Activated T-helper 1 cell treated with anti-CD3 and anti-CD28 coated beads, Interleukin-2, amount 50 U/mL, for 16 hours (primary cell): ENCODE measurements around the gene PLCB1.

Experiments used
- DNase-seq, 2 donors: peaks; one replicate each; pipeline ENCODE4 v3.0.0-alpha.2; 2020; ENCODE audit warnings: low read depth in 1 of 2, low spot score in 1 of 2

The PLCB1 gene

DNA sequence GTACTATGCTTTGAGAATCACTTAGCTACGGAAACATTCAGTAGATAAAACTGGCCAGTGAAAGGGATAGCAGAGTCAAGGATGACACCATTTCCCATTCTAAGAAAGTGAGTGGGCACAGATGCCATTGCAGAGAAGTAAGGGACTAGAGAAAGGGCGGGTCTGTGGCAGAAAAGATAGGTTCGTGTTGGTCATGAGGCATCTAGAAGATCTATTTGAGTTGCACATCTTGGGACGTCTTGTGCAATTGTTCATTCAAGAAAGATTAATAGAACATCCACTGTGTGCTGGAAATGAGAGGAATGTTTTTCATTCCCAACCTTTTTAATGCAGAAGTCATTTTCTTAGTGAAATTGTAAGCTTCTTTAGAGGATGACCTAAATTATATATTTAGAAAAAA is 161.7 kb downstream of the PLCB1 start:
- DNase-seq: no peak

DNA sequence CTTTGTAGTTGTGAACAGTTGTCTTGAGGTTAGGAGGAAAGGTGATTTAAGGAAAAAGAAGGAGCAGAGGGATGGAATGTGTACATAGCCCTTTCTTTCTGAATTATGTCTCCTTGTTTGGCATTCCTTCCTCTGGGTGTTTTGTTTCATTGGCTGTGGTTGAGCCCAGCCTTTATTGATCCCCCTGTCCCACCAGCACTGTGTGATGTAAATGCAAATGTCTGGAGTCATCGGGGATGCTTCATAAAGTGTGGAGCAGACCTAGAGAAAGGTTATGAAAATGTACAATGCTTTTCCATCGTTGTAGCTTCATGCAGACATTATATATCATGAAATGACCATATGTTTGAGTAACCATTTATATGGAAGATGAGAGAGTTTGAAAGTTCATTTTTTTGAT is 164.5 kb downstream of the PLCB1 start:
- DNase-seq: no peak

DNA sequence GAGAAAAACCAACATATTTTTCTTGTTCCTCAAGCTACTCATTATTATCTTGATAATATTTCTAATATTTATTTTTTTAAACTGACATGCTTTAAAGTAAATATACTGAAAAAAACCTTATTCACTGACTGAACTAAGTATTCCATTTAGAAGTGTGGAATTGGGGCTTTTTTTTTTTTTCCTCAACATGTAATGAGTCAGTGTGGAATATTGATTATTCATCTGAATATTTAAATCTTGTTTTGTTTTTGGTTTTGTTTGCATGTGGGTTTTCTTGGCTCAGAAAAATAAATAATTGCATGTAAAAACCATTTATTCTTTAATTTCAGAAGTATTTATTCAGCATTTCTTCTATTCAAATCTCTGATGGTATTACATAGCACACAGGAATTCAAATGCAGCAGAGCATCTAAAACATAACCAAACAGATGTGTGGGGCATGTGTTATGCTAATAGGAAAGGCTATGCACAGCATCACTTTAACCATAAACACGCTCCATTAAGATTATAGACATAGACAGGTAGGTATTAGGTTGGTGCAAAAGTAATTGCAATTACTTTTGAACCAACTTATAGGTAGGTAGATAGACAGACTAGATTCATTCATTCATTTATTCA is 166.5 kb downstream of the PLCB1 start:
- DNase-seq: no peak

DNA sequence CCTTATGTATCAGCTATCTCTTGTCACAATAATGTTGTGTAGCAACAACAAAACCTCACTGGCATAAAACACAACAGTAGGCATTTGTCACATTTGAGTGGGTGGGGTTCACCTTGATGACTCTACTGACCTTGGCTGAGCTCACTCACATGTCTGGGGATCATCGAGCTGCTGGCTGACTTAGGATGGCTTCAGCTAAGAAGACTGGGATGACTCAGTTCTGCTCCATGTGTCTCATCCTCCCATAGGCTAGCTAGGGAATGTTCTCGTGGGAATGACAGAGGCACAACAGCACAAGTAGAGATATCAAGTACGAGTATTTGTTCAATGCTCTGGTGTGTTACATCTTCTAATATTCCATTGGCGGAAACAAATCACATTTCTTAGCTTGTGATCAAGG is 167.9 kb downstream of the PLCB1 start:
- DNase-seq: no peak

- no peak for DNase-seq
Observed at GRCh38 chr20:8301655-8302054, 169.6 kb downstream of the PLCB1 start.

- DNase-seq: no peak
Observed at GRCh38 chr20:8303651-8304050, 171.6 kb downstream of the PLCB1 start.

DNA sequence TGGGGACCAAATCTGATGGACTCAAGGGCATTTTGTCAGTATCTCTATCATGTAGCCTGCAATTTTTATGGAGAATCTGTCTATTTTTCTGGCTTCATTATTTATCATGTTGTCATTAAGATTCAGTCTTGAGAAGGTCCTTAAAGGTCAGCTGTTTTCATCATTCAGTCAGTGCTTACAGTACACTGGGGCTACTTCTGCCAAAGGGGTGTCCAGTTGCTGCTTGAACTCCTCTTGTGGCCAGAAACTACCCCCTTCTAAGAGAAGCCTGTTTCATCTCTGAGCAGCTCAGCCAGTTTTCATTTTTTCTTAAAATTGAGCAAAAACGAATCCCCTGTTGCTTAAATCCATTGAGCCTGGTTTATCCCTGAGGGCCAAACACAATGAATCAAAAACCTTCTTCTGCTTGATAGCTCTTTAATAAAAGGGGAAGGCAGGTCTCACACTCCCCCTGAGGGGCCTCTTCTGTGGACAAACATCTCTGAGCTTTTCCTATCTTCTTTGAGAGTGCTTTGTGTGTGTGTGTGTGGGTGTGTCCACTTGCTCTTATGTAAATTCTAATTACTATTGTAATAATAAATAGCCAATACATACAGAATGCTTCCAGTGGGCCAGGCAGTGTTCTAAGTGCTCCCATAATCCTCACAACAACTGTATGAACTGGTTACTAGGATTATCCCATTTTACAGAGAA is 172.2 kb downstream of the PLCB1 start:
- DNase-seq: no peak

DNA sequence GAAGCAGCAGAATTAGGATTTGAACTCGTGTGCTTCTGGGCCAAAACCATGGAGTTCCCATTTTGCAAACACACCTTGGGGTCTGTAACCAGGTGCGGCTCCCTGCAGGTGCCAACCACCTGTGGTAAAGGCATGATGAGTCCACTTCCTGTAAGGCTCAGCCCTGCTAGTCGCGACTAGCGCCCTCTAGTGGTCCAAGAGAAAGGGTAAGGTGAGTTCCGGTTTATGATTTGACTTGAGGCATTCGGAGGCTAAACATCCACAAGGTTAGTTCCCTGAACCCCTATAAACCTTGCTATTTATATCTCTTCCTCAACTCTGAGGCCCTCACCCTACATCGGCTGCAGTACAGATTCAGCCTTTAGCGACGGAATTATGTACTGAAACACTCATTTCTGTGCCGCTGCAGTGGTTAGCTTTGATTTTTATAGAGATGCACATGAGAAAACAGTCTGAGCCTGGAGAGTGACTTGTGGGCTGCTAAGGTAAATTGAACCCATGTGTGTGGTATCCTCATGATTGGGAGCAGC is 173.4 kb downstream of the PLCB1 start:
- peak; percentile 47 to 50 for DNase-seq

DNA sequence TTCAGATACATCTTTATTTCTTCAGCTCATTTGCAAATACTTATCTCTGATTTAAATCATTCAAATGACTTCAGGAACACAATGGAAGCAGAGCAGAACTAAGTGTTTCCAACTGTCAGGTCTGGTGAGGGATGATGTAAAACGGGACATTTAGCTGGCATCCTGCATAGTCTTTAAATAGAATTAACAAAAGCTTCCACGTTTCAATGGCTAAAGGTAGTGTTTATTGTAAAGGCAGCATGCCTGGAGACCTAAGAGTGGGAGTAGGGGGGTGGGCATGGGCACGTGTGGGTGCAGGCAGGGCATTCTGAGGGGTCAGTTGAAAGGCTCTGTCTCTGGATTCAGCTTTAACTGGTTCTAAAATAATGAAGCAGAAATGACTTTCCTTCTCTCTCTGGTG is 174.9 kb downstream of the PLCB1 start:
- no peak for DNase-seq

GRCh38 chr20:8309634-8310033 is 177.6 kb downstream of the PLCB1 start:
- no peak for DNase-seq

GRCh38 chr20:8310618-8311017 is 178.6 kb downstream of the PLCB1 start:
- DNase-seq: no peak

DNA sequence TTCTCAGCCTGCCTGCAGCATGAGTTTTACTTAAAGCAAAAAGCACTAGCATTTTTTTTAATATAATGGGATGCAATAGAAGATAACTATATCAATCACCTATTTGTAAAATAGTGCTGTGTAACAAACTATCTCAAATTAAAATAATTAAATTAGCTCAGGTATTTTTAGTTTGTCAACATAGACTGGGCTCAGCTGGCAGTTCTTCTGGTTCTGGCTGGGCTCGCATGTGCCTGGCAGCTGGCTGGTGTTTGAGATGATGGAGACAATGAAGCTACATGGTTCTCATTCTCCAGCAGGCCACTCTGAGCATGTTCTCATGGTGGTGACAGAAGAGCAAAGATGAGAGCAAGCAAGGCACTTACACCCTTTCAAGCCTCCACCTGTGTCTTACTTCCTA is 181.0 kb downstream of the PLCB1 start:
- DNase-seq: no peak

- DNase-seq: no peak
Observed at GRCh38 chr20:8315639-8316573, 183.8 kb downstream of the PLCB1 start.

DNA sequence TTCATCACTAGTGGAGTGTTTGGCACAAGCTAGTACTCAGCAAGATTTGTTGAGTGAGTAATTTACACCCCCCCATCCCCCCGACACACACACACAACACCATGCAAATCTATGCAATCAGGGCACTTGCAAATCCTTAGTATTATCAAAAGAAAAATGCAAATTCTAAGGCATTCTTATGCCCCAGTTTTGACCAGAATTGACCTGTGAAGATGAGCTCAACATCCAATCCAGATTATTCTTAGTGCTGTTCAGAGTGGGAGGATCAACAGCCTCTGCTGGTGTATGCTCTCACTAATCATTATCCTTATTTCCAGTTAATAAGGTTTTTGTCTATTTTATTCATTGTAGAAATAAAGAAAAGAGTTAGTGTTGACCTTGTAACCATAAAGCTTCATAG is 185.4 kb downstream of the PLCB1 start:
- DNase-seq: no peak

GRCh38 chr20:8318965-8319625 is 187.0 kb downstream of the PLCB1 start:
- no peak for DNase-seq

GRCh38 chr20:8320306-8320705 is 188.2 kb downstream of the PLCB1 start:
- no peak for DNase-seq

- DNase-seq: no peak
Observed at GRCh38 chr20:8321001-8321400, 188.9 kb downstream of the PLCB1 start.

GRCh38 chr20:8322662-8323217 is 190.7 kb downstream of the PLCB1 start:
- no peak for DNase-seq

DNA sequence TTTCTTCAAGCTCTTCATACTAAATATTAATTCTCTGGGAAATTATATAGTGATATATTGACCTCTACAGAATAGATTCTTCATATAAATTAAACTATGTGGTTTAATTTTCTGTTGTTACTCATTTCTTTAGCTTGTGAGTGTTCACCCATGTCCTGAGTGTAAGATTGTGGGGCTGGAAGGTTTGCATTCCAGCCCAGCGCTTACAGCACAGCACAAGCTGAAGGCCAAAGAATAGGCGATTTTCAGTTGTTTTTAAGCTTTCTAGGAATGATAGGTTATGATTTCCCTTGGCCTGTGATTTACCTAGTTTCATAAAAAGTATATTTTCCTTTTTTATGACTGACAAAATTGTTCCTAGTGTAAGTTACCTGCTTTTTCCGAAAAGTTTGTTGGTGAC is 194.1 kb downstream of the PLCB1 start:
- DNase-seq: no peak

GRCh38 chr20:8326899-8327298 is 194.8 kb downstream of the PLCB1 start:
- no peak for DNase-seq

- DNase-seq: no peak
Observed at GRCh38 chr20:8328189-8328588, 196.1 kb downstream of the PLCB1 start.
